GM12801 (cell line): ENCODE measurements around the gene CPNE8.

Source experiments
- CTCF ChIP-seq: IDR thresholded peaks from one replicate; pipeline ENCODE4 v1.5.1; 2011; ENCODE audit warnings: control low read depth; ENCODE audit not compliant: insufficient read length; ENCODE audit errors: extremely low read depth

CPNE8 gene

GRCh38 chr12:38892976-38893375 is 12.4 kb downstream of the CPNE8 start:
- TF ChIP-seq CTCF, result no peak

- TF ChIP-seq CTCF, result no peak
These were observed 13.2 kb downstream of the CPNE8 start for GRCh38 chr12:38892087-38892786.

GRCh38 chr12:38890102-38890855 is 15.1 kb downstream of the CPNE8 start:
- TF ChIP-seq CTCF, result no peak

- TF ChIP-seq CTCF, result no peak
These were observed 16.0 kb downstream of the CPNE8 start for GRCh38 chr12:38889297-38889815.

GRCh38 chr12:38887770-38888169 is 17.6 kb downstream of the CPNE8 start:
- TF ChIP-seq CTCF, result no peak

- TF ChIP-seq CTCF, result no peak
These were observed 18.5 kb downstream of the CPNE8 start for GRCh38 chr12:38886931-38887330.

GRCh38 chr12:38886064-38886463 is 19.3 kb downstream of the CPNE8 start:
- TF ChIP-seq CTCF, result no peak
